Measurements from ENCODE around the gene VAMP4. TPM values are rescaled to one million over a fixed set of nuclear protein-coding genes. Genes with fewer than 3 reads are reported as not detected.

VAMP4 gene
- total and polyA plus RNA-seq, 4 donors: 6.6 to 20.9 (median 10.6) TPM

GRCh38 chr1:171740356-171740863, 1.5 kb downstream of the VAMP4 start:
- H3K9me3 ChIP-seq (ENCODE audit: control insufficient read depth in 4 of 4, insufficient read depth in 3 of 4, low read length in 3 of 4): no peaks in the 10 kb centered on the region
- TF ChIP-seq CTCF (IDR thresholded peaks at IDR 0.05; ENCODE audit: control extremely low read depth, extremely low read depth): no peak
- peak overlapping the region in 1 of 2 donors; percentile 34 for H3K27ac ChIP-seq (ENCODE audit: low read depth in 1 of 2, low read length in 1 of 2)
- ATAC-seq (ENCODE audit: insufficient read depth, low FRiP score) (no peak), DNase-seq (no peak)
- peaks cover 3 to 14% (median 5%) of the 10 kb centered on the region in 4 donors for H3K36me3 ChIP-seq (ENCODE audit: control insufficient read depth in 4 of 4, insufficient read depth in 4 of 4, low read length in 4 of 4)
- peak overlapping the region in 1 of 2 donors; percentile 75 for H3K9ac ChIP-seq (ENCODE audit: insufficient read depth in 1 of 2, low read length in 2 of 2)
- WGBS, 2 donors: 75 to 88% methylated on average over 2 of the region's 2 CpGs
- no peaks in the 10 kb centered on the region for H3K27me3 ChIP-seq (ENCODE audit: control insufficient read depth in 3 of 3, insufficient read depth in 3 of 3, low read length in 2 of 3)
- peaks cover 3 to 16% (median 7%) of the 10 kb centered on the region in 5 donors for H3K4me1 ChIP-seq (ENCODE audit: control insufficient read depth in 5 of 5, insufficient read depth in 5 of 5, low read length in 5 of 5)
- no peak overlapping the region for H3K4me3 ChIP-seq

DNA sequence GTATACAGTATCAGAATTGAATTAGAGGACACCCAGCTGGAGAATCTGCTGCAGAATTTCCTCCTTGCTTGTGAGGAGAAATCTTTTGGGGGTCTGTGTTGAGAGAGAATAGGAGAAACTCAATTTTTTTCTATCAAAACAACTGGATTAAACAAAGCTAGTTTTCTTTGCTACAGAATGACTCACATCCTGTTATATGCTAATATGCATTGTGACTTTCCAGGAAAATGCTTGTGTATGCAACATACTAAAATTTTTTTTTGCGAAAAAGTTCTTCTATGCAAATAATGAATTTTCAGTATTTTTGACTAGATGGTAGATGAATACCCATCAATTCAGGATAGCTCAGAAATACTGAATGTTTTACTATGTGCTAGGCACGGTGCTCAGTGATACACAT, 2.2 kb downstream of the VAMP4 start:
- Histone ChIP-seq H3K27ac (ENCODE audit: low read depth in 1 of 2, low read length in 1 of 2) (no peak overlapping the region), H3K4me1 (ENCODE audit: control insufficient read depth in 5 of 5, insufficient read depth in 5 of 5, low read length in 5 of 5) (peaks cover 3 to 16% (median 7%) of the 10 kb centered on the region in 5 donors), H3K9ac (ENCODE audit: insufficient read depth in 1 of 2, low read length in 2 of 2) (no peak overlapping the region), H3K36me3 (ENCODE audit: control insufficient read depth in 4 of 4, insufficient read depth in 4 of 4, low read length in 4 of 4) (peaks cover 3 to 14% (median 6%) of the 10 kb centered on the region in 4 donors), H3K27me3 (ENCODE audit: control insufficient read depth in 3 of 3, insufficient read depth in 3 of 3, low read length in 2 of 3) (no peaks in the 10 kb centered on the region), H3K4me3 (no peak overlapping the region), H3K9me3 (ENCODE audit: control insufficient read depth in 4 of 4, insufficient read depth in 3 of 4, low read length in 3 of 4) (no peaks in the 10 kb centered on the region)
- WGBS, 2 donors: 68 to 75% methylated on average over 2 of the region's 2 CpGs
- DNase-seq (no peak), ATAC-seq (ENCODE audit: insufficient read depth, low FRiP score) (no peak)
- no peak for TF ChIP-seq CTCF (IDR thresholded peaks at IDR 0.05; ENCODE audit: control extremely low read depth, extremely low read depth)

GRCh38 chr1:171738911-171739310, 3.0 kb downstream of the VAMP4 start:
- peaks cover 0 to 16% (median 7%) of the 10 kb centered on the region in 5 donors for H3K4me1 ChIP-seq (ENCODE audit: control insufficient read depth in 5 of 5, insufficient read depth in 5 of 5, low read length in 5 of 5)
- no peaks in the 10 kb centered on the region for H3K9me3 ChIP-seq (ENCODE audit: control insufficient read depth in 4 of 4, insufficient read depth in 3 of 4, low read length in 3 of 4)
- H3K9ac ChIP-seq (ENCODE audit: insufficient read depth in 1 of 2, low read length in 2 of 2): no peak overlapping the region
- ATAC-seq (ENCODE audit: insufficient read depth, low FRiP score): no peak
- no peaks in the 10 kb centered on the region for H3K27me3 ChIP-seq (ENCODE audit: control insufficient read depth in 3 of 3, insufficient read depth in 3 of 3, low read length in 2 of 3)
- no peak for DNase-seq
- no peak overlapping the region for H3K4me3 ChIP-seq
- TF ChIP-seq CTCF (IDR thresholded peaks at IDR 0.05; ENCODE audit: control extremely low read depth, extremely low read depth): no peak
- 95 to 99% methylated on average over 2 of the region's 2 CpGs for WGBS, 2 donors
- H3K27ac ChIP-seq (ENCODE audit: low read depth in 1 of 2, low read length in 1 of 2): no peak overlapping the region
- peaks cover 3 to 14% (median 6%) of the 10 kb centered on the region in 4 donors for H3K36me3 ChIP-seq (ENCODE audit: control insufficient read depth in 4 of 4, insufficient read depth in 4 of 4, low read length in 4 of 4)

GRCh38 chr1:171736196-171736595, 5.7 kb downstream of the VAMP4 start:
- WGBS, 2 donors: 35 to 88% methylated on average over 2 of the region's 2 CpGs
- H3K9ac ChIP-seq (ENCODE audit: insufficient read depth in 1 of 2, low read length in 2 of 2): no peak overlapping the region
- no peak overlapping the region for H3K27ac ChIP-seq (ENCODE audit: low read depth in 1 of 2, low read length in 1 of 2)
- no peak overlapping the region for H3K4me3 ChIP-seq
- TF ChIP-seq CTCF (IDR thresholded peaks at IDR 0.05; ENCODE audit: control extremely low read depth, extremely low read depth): no peak
- no peaks in the 10 kb centered on the region for H3K27me3 ChIP-seq (ENCODE audit: control insufficient read depth in 3 of 3, insufficient read depth in 3 of 3, low read length in 2 of 3)
- DNase-seq (no peak), ATAC-seq (ENCODE audit: insufficient read depth, low FRiP score) (no peak)
- peaks cover 3 to 14% (median 6%) of the 10 kb centered on the region in 4 donors for H3K36me3 ChIP-seq (ENCODE audit: control insufficient read depth in 4 of 4, insufficient read depth in 4 of 4, low read length in 4 of 4)
- H3K4me1 ChIP-seq (ENCODE audit: control insufficient read depth in 5 of 5, insufficient read depth in 5 of 5, low read length in 5 of 5): peaks cover 0 to 6% (median 3%) of the 10 kb centered on the region in 5 donors
- H3K9me3 ChIP-seq (ENCODE audit: control insufficient read depth in 4 of 4, insufficient read depth in 3 of 4, low read length in 3 of 4): no peaks in the 10 kb centered on the region
